GM19372 (cell line): ENCODE measurements around the gene ZNF17.
"Not testable (repeated sequence)": the region's sequence is repeated elsewhere in the genome, so short reads cannot be mapped to it uniquely, and the experiment has no call there.

Experiments
- ATAC-seq: cut with Tn5 transposase; IDR thresholded peaks from one replicate; pipeline ENCODE4 v1.9.1; 2021; ENCODE audit warnings: mild to moderate bottlenecking, low read depth, moderate library complexity; ENCODE audit not compliant: unreplicated experiment

Gene ZNF17

DNA sequence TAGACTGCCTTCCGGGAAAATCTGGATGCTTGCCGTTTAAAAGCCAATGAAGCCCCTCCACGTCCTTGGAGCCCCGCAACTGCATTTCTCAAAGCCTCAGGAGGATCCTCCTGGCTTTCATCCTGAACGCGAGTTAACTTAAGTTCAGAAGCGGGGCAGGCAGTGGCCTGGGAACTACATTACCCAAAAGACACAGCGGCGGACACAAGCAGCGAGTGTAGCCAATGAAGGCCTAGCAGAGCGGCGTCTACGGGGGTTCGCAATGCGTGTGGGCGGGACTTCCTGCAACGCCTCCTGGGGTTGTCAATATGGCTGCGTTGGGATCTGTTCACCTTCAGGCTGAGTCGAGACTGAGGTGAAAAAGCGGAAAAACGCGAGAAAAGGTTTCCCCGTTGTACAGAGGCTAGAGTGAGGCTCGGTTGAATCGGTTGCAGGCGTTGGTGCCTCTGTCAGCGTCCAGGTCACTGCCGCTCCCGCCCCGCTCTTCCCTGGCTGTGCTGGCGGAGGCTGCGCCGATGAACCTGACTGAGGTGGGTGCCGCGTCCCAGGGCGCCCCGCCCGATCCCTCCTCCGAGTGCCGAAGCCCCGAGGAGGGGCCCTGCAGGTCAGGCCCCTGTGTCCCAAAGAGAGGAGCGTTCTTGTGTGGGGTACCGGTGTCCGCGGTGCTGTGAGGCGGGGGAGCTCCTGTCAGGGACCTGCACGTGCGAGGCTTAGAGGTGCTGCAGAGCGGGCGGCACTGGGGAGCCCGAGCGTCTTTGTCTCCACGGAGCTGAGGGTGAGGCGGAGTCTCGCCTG is at the start of gene ZNF17:
ZNF17 (plus strand) TSS at position 285 of the 795 bp plus-strand sequence. CDS start 2,455 bp downstream, outside the sequence.
- peak; percentile 99 for ATAC-seq

DNA sequence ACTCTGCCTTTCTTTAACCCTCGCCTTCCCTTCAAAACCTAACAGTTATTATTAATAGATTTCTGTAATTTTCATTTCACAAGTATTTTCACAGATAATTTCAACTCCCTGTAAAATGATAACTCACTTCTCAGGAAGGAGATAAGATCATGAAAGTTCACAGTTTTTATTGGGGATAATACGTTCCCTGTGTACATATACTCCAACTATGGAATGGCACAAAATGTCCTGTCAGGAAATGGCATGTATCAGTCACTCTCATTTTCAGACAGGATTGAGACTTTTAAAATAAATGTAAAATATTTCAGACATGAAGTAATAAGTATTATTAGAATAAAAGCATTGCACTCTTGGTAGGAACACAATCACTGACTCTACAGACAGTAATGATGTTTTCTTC is 48.5 kb upstream of the ZNF17 start:
- ATAC-seq, result no peak

DNA sequence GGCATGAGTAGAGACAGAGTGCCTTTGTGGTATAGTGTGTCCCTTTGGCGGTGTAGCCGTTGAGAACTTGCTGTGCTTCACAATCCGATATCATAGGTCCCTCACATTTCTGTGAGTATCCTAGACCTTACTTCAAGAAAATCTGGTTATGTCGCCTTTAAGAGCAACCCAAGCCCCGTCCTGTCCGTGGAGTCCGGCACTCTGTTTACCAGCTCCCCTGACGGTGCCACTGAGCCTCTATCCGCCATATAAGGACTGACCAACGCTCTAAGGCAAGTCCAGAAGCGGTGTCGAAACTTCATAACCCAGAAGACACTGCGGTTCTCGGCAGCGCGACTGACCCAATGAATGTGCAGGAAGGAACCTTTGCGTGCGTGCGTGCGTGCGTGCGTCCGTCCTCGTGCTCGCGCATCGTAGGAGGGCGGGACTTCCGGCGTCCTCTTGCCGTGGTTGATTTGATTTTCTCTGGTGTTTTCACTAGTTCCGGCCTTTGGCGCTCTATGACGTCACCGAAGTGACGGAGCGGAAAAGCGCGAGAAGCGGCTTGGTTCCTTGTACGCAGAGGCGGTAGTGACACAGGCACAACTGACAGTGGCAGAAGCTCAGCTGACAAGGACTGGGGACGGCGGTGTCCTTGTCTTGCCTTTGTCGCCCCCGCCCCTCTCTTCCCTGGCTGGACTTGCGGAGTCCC is 47.8 kb upstream of the ZNF17 start, which contains the start of the genes TRAPPC2B and ZNF547:
TRAPPC2B (plus strand) TSS at position 555 of the 691 bp plus-strand sequence. CDS start 1,283 bp downstream, outside the sequence.
ZNF547 (plus strand) TSS at position 555 of the 691 bp plus-strand sequence. CDS start 5,005 bp downstream, outside the sequence.
- ATAC-seq, result peak; percentile 94

- ATAC-seq, result no peak
Observed at GRCh38 chr19:57363688-57364181, 47.2 kb upstream of the ZNF17 start.

- ATAC-seq, result no peak
Observed at GRCh38 chr19:57366776-57367175, 44.2 kb upstream of the ZNF17 start.

GRCh38 chr19:57374179-57374578 is 36.8 kb upstream of the ZNF17 start:
- ATAC-seq, result no peak

- ATAC-seq, result not testable (repeated sequence)
Observed at GRCh38 chr19:57374647-57375046, 36.3 kb upstream of the ZNF17 start.

- ATAC-seq, result no peak
Observed at GRCh38 chr19:57376151-57376550, 34.8 kb upstream of the ZNF17 start.

DNA sequence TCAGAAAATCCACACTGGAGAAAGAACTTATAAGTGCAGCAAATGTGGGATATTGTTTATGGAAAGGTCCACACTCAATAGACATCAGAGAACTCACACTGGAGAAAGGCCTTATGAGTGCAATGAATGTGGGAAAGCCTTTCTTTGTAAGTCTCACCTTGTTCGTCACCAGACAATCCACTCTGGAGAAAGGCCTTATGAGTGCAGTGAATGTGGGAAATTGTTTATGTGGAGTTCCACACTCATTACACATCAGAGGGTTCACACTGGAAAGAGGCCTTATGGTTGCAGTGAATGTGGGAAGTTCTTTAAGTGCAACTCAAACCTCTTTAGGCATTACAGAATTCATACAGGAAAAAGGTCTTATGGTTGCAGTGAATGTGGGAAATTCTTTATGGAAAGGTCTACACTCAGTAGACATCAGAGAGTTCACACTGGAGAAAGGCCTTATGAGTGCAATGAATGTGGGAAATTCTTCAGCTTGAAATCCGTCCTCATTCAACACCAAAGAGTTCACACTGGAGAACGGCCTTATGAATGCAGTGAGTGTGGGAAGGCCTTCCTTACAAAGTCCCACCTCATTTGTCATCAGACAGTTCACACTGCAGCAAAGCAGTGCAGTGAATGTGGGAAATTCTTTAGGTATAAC is 33.3 kb upstream of the ZNF17 start:
- ATAC-seq, result no peak

DNA sequence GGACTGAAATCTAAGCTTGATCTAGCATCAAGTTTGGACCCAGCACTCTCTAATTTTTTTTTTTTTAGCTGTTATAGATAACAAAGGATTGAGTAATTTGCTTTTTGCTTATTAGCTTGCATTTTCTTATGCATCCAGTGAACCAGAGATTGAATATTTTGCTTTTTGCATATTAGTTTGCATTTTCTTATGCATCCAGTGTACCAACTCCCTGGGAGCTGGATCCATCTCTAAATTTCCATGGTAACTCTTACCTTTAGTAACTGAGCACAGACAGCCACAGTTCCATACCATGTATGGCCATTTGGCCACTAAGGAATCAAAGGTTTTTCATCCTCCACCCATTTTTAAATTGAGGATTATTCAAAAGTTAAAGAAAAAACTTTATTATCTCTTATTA is 30.0 kb upstream of the ZNF17 start:
- ATAC-seq, result no peak

DNA sequence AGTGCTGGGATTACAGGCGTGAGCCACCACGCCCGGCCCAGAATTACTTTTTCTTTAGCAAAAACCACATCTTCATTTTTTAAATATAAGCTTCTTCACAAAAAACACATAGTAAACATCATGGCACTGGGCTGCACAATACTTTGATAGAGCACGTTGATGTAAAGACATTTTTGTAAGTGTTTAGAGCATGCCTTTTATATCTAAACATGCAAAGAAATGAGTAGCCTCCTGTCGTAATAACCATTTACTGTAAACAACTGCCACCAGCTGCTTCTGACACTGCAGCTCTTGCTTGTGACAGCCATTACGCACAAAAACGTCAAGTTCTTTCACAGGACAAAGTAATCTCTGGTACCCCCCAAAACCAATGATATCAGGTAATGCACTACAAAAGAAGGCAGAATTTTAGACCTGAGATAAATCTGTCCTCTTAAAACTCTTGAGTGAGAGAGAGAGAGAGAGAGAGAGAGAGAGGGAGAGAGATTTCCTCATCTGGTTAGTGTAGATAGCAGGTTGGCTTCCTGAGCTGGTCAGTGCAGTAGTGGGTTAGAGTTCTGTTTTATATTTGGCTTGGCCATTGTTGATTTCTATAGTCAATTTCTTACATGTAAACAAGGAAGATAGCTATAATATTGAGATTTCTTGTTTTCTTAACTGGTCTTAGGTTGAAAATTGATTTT is 28.0 kb upstream of the ZNF17 start:
- no peak for ATAC-seq

DNA sequence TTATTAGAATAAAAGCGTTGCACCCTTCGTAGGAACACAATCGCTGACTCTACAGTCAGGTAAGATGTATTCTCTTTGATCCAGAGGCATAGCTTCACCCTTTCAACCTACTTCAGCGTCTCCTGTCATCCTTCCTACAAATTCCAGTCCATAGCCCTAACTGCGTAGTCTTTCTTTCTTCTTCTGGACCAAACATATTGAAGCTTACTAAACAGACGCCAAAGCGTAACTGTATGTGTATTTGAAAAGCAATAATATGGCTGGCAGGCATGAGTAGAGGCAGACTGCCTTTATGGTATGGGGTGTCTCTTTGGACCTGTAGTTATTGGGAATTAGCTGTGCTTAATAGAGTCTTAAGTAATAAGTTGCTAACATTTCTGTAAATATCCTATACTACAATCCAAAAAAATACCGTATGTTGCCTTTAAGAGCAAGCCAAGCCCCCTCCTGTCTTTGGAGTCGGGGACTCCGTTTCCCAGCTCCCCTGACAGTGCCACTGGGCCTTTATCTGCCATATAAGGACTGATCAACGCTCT is 21.7 kb upstream of the ZNF17 start:
- no peak for ATAC-seq

DNA sequence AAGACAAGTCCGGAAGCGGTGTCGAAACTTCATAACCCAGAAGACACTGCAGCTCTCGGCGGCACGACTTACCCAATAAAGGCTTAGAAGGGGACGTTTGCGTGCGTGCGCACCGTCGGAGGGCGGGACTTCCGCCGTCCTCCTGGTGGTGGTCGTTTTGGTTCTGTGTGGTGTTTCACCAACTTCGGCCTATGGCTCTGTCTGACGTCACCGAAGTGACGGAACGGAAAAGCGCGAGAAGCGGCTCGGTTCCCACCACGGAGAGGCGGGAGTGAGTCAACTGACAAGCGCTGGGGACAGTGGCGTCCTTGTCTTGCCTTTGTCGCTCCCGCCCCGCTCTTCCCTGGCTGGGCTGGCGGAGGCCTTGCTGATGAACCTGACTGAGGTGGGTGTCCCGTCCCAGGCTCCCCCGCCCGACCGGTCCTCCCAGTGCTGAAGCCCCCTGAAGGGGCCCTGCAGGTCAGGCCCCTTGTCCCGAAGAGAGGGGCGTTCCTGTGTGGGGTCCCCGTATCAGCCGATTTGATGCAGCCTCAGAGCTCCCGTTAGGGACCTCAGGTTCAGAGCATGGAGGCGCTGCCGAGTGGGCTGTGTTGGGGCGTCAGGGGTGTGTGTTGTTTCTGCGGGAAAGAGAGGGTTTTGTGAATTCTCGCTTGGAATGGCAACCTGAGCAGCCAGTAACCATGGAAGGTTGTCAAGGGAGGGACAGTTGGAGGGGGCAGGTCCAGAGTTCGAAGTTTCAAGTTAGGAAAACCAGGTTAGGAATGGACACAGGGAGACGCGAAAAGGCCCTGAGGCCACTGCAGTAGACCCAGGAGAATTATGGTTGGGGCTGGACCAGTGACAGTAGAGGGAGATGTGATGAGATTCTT is 21.0 kb upstream of the ZNF17 start, which contains the start of gene ZNF548:
ZNF548 (plus strand) TSS at position 125 of the 869 bp plus-strand sequence; CDS start at position 371, 246 bp downstream.
- ATAC-seq, result peak; percentile 97

DNA sequence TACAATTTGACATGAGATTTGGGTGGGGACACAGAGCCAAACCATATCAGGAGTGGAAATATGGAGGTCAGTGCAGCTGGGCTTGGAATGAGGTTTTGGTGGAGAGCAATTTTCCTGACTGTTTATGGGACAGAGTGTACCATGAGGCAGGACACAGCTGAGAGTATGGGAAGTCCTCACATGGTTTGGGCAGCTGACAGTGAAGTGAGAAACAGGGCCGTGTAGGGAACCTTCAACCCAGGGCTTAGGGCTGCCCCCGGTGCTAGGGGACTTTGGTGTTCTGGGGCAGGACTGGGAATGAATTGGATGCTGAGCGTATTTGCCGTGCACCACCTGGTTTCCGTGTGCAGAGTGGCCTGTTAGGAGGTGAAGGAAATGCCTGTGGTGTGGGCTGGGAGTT is 15.3 kb upstream of the ZNF17 start:
- ATAC-seq, result no peak

DNA sequence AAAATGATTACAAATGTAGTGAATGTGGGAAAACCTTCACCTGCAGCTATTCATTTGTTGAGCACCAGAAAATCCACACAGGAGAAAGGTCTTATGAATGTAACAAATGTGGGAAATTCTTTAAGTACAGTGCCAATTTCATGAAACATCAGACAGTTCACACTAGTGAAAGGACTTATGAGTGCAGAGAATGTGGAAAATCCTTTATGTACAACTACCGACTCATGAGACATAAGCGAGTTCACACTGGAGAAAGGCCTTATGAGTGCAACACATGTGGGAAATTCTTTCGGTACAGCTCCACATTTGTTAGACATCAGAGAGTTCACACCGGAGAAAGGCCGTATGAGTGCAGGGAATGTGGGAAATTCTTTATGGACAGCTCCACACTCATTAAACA is 12.1 kb upstream of the ZNF17 start:
- no peak for ATAC-seq

DNA sequence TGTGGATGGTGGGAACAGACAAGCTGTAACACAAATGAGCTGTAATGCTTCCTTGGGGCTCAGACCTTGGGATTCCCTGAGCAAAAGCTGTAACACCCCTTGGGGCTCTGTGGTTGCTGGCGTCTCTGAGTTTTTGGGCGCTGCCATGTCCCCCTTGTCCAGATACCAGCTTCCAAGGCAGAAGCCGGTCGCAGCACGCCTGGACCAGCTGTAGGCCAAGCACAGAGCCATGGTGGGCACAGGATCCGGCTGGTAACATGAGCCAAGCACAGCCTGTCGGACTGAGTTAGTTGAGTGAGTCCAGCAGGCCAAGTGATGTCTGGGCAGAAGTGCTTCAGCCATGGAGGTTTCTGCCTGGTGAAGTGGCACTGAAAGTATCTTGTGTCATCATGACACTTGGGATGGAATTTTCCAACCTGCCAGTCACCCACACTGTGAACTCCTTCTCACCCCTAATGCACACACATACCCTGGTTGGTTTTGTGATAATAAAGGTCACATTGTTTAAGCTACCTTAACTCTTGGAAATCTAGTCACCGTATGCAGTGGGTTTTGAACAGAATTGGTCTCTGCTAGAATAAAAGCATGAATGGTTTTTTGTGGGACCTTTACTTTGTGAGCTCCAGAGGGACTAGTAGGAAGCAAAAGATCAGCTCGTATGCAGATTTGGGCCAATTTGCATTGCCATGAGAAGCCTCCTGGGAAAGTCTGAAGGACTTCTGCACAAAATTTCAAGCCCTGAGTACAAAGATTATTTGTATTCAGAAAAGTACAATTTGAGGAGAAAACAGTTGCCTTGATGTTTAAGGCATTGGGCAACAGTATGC is 7.0 kb upstream of the ZNF17 start:
- ATAC-seq, result no peak

GRCh38 chr19:57406516-57407123 is 4.3 kb upstream of the ZNF17 start:
- ATAC-seq, result no peak

GRCh38 chr19:57419439-57419838 is 8.5 kb downstream of the ZNF17 start:
- no peak for ATAC-seq
